ACHN (cell line): ENCODE results near the gene CTIF.

Source experiments
- DNase-seq: peaks from one replicate; pipeline ENCODE4 v3.0.0-alpha.2; 2015
- in situ Hi-C: cut with HindIII; loops from 2 replicates; pipeline ENCODE4 v1.10.0; 2017; ENCODE audit warnings: low sequenced_read_pairs, low pct_ligation_motif_present, low pct_unique_long_range_greater_than_20kb

The CTIF gene

DNA sequence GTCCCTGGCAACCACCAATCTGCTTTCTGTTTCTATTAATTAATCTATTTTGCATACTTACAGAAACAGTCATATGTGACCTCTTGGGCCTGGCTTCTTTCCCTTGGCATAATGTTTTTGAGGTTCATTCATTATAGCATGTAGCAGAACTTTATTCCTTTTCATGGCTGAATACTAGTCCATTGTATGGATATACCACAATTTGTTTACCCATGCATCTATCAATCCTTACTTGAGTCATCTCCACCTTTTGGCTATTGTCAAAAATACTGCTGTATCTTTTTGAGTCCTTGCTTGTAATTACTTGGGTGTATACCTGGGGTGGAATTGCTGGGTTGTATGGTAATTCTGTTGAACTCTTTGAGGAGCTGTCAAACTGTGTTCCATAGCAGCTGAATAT is 126.8 kb downstream of the CTIF start:
- DNase-seq: no peak
- in situ Hi-C loops: no loop called here

DNA sequence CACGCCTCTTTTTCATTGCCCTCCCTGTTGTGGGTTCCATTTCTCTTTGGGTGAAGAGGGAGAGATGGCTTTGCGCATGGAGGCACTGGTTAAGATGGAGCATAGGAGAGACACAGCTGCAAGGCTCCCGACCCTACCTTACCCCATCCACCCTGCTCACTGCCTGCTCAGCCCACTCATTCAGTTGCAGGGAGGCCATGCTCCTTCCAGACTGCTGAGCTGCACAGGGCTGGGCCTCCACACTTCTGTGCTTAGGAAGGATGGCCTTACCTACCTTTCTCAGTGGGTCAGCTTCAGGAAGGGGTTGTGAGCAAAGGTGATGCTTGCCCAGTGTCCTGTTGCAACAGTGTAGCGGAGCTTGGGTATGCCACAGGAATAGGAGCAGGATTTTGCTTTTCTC is 127.8 kb downstream of the CTIF start:
- in situ Hi-C loops: no loop called here
- DNase-seq: no peak

DNA sequence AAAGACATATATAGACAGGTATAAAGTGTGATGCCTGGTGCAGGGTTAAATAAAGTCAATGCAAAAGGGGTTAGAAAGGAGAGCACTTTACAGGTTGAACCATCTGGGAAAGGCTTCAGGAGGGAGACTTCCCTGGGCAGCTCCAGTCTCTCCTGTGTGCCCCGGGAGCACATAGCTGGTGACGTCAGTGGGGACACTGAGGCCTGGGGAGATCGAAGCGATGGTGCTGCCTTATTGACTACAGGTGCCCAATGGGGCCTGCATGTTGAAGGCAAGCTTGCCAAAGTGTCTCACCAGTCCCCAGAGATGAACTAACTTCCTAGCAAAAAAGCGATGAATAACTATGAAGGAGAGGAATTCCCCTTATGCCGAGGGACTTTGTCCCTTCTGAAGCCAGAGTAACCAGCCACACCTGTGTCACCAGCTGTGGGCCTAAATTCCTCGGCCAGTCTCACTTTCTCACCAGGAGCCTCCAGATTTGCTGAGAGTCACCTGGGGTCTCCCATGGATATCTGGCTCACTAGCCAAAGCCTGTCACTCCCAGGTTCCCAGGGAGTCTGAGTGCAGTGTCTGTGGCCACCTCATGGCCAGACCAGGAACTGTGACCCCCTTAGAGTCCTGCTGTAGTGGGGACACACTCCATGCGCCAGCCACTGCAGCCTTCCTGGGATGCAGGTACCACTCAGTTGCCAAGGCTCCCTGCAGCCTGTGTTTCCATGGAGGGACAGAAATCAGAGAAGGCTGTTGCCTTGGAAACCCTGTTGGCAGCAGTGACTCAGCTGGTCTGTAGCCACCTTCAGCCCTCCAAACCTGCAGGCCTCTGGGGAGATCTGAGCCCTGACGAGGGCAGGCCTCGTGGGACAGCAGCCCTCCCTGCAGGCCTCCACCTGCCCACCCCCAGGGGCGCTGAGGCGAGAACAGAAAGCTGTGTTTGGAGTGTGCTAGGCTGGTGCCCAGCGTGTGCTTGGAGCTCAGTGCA is 128.7 kb downstream of the CTIF start:
- in situ Hi-C loops: no loop called here
- peak; percentile 16 for DNase-seq

DNA sequence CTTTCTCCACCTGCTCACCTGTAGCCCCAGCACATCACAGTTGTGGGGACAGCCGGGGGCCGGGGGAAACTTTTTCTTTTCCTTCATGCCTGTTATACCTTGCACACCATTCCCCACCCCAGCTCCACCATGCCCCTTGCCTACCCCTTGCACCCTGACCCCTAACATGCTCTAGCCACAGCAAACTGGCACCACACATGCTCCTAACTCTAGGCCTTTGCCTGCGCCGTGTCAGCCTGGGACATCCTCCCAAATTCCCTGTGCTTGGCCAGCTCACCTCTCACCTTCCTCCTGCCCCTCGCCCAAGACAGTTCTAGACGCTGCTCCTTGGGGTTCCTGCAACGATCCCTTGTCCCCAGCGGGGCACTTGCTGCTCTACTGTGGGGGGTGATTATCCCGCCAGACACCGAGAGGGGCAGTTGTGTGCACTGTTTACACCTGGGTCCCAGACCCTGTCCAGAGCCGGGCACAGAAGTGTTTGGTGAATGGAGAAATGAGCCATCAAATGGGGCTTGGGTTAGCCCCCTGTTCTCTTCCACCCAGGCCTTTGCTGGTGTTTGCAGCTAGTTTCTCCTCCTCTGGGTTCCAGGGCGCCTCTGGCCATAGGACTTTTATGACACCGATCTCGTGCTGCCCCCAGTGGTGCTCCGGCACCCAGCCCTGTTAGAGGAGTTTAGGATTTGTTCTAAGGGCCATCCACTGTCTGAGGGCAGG is 129.8 kb downstream of the CTIF start:
- in situ Hi-C loops: no loop called here
- DNase-seq: no peak

DNA sequence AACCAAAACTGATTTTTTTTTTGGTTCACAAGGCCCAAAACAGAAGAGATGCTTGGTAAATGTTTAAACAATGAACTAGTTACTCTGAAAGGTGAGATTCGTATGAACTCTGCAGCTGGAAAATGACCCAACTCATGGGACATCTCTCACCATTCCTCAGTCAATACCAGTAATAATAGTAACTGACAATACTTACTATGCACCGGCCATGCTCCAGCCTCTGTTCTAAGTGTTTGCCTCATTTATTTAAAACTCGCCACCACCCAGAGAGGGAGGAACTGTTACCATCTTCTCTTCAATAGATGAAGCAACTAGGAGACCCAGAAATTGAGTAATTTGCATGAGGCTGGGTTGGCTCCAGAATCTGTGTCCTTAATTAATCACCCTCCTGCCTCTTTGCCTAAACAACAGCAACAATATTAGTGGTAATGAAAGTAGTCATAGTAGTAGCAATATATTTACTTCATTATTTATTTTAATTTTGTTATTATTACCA is 130.4 kb downstream of the CTIF start:
- in situ Hi-C loops: no loop called here
- DNase-seq: no peak

DNA sequence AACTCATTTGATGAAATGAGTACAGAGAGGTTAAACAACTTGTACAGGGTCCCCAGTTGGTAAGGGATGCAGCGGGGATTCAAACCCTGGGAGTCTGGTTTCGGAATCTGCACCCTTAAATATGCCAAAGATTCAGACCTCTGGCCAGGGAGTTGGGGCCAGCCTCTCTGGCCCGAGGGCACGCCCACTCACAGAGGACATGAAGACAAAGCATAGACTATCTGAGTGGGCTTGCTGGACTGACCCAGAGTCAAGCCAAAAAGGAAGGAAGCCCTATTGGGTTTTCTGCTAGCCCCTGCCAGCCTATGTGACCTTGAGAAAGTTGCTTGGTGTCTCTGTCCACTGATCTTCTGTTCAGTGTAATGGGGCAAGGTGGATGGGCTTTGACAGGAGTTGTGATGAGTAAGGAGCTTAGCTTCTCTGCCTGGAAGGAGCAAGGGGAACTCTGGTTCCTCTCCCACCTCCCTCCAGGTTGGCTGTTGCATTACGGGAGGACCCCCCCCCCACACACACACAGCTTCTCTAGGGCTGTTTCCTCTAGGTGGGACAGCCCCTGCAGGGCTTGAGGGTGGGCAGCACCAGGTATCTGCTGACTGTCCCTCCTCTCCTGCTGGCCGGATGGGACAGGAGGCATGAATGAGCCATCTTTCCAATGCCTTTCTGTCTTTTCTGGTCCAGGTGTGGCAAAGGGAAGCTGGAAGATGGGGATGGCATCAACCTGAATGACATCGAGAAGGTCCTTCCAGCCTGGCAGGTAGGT is 131.3 kb downstream of the CTIF start:
- no peak for DNase-seq
- in situ Hi-C loops: no loop called here

DNA sequence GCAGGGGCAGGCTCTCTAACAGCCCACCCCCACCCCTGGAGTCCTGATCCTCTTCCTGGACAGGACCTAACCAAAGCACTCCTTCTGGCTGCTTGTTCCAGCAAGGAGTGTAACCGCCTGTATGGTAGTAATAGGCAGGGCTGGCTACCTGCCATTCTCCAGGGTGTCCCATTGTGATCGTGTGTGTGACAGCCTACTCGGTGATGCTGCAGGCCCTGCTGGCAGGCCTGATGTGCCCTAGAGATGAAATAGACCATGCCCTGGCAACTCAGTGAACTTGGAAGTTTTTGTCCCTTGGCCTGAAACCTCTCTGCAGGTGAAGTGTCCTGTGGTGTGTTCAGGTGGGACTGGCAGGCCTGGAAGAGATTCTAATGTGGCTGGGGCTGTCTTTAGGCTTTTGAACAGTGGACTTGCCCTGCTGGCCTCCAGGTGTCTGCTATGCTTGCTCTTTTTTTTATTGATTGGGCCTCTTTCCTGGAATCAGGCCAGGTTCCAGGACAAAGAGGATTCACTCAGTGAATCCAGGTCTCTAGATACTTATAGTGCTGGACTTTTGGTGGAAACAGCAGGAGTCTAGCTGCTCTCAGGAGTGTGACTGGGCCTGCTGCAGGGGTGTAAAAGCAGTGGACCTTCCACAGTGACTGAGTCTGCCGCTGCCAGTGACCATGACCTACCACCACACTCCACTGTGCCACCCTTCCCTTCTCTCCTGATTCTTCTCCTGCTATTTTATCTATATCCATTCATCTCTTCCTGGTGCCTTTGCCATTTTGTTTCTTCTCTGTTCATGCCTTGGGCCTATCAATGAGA is 132.1 kb downstream of the CTIF start:
- DNase-seq: no peak
- in situ Hi-C loops: no loop called here

DNA sequence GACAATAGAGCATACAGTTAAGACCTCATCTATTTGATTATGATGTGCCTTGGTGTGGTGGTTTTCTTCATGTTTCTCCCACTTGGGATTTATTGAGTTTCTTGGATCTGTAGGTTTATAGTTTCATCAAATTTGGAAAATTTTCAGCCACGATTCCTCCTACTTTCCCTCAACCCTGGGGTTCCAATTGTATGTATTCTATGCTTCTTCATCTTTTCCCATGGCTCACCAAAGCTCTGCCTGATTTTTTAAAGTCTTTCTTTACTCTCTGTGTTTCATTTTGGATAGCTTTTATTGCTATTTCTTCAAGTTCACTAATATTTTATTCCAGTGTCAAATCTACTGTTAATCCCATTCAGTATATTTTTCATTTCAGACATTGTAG is 132.7 kb downstream of the CTIF start:
- in situ Hi-C loops: no loop called here
- DNase-seq: no peak

DNA sequence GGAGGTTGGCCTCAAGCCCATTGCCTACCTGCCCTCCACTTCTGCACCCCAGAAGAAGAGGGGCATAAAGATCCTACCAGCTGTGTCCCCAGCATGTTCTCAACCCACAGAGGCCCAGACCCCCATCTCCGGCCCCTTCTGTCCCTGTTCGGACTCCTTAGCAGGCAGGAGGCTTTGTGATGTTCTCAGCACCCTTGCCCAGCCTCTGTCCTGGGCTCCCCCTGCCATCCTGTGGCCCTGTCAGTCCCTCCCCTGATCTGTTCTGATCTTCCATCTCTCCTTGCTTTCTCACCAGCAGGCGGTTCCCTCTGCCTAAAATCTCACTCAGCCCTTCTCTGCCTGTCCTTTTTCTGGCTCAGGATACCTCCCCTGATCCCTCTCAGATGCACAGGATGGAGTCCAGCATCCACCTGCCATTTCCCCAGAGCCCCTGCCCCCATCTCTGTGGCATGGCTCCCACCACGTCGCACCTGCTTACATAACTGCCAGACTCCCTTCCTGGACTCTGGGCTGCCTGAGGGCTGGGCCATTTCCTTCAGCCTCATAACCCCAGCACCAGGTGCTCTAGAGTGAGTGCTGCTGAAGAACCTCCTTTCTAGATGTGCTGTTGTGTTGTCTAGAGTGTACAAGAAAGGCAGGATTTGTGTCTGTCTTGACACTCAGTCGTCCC is 134.0 kb downstream of the CTIF start:
- no peak for DNase-seq
- in situ Hi-C loops: no loop called here

DNA sequence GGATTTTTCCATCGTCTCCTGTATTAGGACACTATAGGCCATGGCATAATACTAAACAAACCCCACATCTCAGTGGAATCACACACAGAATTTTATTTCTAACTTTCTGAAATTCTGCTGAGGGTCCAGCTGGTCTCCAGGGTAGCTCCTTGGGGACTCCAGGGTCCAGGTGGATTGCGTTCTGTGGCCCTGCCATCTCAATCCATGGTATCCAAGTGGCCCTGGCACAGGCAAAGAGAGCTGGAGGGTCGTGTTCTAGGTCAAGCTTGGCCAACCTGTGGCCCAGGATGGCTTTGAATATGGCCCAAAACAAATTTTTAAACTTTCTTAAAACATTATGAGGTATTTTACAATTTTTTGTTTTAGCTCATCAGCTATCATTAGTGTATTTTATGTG is 134.6 kb downstream of the CTIF start:
- no peak for DNase-seq
- in situ Hi-C loops: no loop called here

DNA sequence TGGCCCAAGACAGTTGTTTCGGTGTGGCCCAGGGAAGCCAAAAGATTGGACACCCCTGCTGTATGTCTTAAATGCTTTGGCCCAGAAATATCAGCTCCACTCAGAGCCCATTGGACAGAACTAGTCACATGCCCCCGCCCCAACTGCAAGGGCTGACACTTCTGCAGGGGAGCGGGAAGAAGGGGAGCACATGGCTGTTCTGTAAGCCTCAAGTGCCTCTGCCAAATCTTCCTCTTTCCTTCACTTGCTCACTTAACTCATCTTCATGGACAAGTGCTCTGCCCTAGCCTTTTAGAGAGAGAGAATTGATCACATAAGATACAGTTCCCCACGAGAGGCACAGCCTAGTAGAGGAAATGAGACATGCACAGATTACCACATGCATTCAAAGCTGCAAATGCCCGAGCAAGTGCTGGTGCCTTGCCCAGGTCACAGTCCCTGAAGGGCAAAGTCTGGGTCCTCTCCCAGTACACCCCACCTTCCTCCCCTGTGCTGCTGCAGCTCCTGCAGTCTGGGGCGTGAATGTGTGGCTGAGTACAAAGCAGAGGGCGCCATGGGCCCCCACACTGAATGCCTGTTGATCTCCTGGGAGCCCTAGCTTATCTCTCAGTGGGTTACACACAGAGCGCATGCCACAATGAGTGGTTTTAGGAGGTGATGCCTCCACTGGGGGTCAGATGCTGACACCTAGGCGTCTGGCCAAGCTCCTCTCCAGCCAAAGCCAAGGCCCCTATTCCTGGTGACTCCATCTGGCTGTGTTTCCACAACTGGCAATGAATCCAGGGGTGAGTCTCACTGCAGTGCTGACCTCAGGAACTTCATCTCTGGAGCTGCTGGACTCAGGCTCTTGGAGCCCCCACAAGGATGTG is 135.3 kb downstream of the CTIF start:
- no peak for DNase-seq
- in situ Hi-C loops: no loop called here

DNA sequence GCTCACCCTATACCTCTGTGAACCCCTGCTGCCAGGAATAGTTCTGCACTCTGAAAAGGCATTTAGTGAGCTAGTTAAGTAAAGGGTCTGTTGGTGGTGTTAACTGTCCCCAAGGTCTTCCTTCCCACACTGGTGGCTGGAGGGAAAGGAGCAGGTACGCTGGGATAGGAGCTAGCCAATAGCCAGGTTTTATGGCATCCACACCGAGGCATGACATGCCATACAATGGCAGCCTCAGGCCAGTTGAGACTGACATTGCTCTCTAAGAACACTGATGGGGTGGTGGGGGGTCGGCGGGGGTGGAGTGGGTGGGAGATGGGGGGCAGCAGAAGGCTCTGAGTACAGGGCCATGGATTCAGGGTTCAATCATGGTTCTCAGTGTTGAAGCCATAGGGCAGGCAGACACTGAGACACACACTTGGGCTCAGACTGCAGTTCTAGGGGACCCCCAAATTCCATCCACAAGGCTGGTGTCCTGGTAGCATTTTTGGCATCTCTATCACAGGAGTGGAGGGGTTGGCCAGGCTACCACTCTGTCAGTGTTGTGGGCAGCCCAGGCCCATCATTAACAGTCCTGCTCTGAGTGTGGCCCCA is 136.0 kb downstream of the CTIF start:
- no peak for DNase-seq
- in situ Hi-C loops: no loop called here

DNA sequence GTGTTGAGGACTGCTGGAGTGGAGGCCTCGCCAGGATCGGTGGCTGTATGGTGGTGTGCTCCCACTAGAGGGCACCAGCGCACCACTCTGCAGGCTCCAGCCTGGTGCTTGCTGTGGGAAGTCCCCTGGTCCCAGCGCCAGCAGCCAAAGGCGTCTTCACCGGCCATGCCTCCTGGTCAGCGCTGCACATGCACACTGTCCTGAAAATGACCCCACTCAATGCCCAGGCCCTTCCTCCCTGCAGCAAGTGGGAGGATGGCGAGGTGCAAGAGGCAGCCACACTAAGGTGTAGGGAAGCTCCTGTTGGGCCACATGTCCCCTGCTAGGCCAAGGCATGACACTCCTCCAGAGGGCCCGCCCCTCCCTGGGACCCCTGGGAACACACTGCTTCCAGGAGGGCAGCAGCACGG is 136.5 kb downstream of the CTIF start:
- DNase-seq: peak; percentile 77
- in situ Hi-C loops: no loop called here

DNA sequence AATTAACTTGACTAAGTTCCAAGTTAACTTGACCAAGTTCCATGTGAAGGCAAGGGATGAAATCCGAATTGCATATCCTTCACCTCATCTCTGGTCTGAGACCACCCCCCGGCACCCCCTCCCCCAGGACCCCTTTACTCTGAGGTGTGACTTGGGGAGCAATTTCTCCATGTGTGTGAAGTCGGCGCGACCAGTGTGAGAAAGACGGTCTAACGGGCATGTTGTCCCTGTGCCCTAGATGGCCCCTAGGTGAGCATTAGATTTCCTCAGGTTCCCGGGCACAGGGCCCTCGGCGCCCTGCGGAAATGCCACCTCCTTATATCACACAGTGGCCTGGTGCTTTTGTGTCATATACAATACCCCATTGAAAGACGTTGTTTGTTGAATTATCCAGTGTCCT is 137.1 kb downstream of the CTIF start:
- no peak for DNase-seq
- in situ Hi-C loops: no loop called here

DNA sequence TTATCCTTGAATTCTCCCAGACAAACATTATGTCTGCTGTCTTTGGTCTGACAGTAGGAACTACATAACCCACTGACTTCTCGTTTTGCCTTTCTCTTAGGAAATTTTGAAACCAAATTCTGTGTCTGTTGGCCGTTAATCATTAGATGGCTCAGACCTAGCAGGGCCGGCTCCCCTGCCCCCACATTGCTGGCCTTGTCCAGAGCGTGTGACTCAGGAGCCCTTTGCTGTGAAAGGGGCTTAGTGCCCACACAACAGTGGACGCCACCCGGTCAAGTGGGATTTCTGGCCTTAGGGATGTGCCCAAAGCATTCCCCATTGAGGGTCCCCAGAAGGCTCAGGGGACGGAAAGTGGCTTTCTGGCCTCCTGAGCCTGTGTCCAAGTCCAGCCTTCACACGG is 137.5 kb downstream of the CTIF start:
- DNase-seq: no peak
- in situ Hi-C loops: no loop called here

DNA sequence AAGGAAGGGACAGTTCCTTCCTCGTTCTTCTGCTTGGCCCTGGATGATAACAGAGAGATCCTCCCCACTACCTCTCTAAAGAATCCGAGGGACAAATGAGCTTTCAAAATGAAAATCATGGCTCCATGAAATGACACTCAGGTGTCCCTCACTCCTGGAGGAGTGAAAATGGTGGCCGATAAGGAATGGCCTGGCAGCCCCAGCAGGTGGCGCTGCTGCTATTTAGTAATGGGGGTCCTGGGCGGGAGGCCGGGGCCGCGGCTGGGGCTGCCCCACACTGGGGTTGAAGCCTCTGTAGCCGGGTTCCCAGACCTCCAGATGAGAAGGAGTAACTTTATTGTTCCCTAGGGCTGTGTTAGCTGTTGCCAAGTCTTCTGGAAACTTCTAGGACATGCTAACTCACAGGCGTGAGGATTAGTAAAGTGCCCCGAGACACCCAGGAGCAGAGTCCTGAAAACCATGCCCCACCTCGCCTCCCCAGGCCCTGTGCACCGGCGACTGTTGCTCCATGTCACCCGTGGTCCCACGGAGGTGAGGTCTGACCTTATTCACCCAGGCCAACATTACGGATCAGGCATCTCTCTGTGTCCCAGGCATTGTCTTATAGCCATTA is 138.0 kb downstream of the CTIF start:
- DNase-seq: peak; percentile 61
- in situ Hi-C loops: no loop called here
